A549 treated with CORT108297 at 1 μM for 4 hours (cell line): ENCODE results near the gene NCMAP. TPM values are rescaled to one million over a fixed set of nuclear protein-coding genes. Genes with fewer than 3 reads are reported as not detected.

ENCODE experiments used
- total RNA-seq: library from RNA; stranded (reverse); fragments of 200-300 nt; extraction: Qiagen RNA extraction; gene quantifications from 5 replicates; pipeline ENCODE4 v1.2.3, GENCODE V29; 2022

NCMAP gene, protein sequence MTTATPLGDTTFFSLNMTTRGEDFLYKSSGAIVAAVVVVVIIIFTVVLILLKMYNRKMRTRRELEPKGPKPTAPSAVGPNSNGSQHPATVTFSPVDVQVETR
- 0.02 to 0.08 TPM (median 0.04 TPM) in 5 replicates for total RNA-seq

GRCh38 chr1:24555591-24556413 lies at the start of gene NCMAP:
TSS of gene NCMAP (plus strand) at chr1:24556087. CDS start at chr1:24595431, 39,344 bp downstream.

DNA sequence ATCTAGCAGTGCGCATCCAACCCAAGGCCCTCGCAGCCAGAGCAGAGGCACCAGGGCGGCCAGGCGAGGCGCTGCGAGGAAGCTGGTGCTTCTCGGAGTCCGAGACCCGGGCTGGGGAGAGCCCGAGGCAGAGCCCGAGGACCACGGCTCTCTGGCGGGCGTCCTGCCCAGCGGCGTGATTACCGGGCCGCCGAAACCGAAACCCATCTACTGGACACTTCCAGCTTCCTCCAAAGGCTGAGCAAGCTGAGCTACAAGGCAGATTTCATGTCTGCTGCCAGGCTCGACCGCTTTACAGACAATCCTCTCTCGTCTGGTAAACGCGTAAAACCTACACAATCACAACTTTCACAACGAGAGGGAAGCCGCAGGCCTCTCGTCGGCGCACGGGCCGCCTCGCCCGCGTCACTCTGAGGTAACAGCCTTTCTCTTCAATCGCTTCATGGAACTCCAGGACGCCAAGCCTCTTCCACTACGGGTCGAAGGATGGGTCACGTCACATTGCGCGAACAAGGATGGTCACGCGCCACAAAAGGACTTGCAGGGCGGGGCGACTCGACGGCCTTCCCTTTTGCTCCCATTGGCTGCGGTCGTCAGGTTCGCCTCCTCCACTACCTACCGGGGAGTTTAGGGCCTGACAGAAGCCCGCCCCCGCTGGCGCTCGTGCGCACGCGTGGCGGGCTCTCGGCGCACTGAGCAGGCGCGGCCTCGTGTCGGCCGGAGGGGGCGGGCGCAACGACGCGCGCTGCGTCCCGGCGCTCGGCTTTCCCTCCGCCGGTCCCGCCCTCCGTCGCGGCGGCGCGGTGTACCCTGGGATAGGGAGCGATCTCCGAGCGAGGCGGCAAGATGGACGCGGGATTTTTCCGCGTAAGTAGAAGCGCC lies 86.8 kb downstream of the NCMAP start, which contains the start of gene SRRM1:
SRRM1 (plus strand) TSS at position 822 of the 882 bp plus-strand sequence; CDS start at position 847, 25 bp downstream.

Other genes starting within 250 kb of the NCMAP start
- gene GRHL3, start 236.7 kb upstream of the NCMAP start, total RNA-seq: 0.48 to 0.79 TPM (median 0.54 TPM) in 5 replicates
- gene STPG1, start 142.3 kb upstream of the NCMAP start, total RNA-seq: 6.3 to 7.0 TPM (median 6.8 TPM) in 5 replicates
- gene NIPAL3, start 140.3 kb upstream of the NCMAP start, total RNA-seq: 6.2 to 8.9 TPM (median 6.8 TPM) in 5 replicates
- gene RCAN3, start 53.3 kb upstream of the NCMAP start, total RNA-seq: 10.1 to 14.0 TPM (median 13.1 TPM) in 5 replicates
- gene SRRM1, start 87.2 kb downstream of the NCMAP start, total RNA-seq: 31.8 to 57.6 TPM (median 41.8 TPM) in 5 replicates
- gene CLIC4, start 189.4 kb downstream of the NCMAP start, total RNA-seq: 30.7 to 43.4 TPM (median 35.9 TPM) in 5 replicates